ENCODE measurements around the gene PTPN6.

DNA sequence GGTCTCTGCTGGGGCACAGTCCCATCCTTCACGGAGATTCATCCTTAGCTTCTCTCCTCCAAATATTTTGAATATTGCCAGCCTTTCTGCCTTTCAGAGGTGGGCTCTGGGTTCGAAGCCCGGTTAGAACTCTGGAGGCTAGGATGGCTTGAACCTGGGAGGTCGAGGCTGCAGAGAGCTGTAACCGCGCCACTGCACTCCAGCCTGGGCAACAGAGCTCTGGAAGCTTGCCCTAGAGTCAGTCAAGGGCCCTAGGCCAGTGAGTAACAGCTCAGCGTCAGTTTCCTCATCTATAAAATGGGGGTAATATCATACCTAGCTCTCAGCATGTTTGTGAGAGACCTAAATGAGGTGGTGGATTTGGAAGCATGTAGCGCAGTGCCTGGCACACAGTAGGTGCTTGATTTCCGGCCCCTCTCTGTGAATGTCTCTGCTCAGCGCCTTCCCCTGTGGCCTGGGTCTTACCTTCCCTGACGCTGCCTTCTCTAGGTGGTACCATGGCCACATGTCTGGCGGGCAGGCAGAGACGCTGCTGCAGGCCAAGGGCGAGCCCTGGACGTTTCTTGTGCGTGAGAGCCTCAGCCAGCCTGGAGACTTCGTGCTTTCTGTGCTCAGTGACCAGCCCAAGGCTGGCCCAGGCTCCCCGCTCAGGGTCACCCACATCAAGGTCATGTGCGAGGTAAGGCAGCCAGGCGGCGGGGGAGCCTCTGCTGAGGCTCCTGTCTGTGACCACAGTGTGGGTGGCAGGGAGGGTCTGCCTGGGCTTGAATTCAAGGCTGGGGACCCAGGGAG lies 3.4 kb downstream of the PTPN6 start:
- TF ChIP-seq CTCF (conservative IDR thresholded peaks at IDR 0.05 in 1 of 2, IDR thresholded peaks at IDR 0.05 in 1 of 2; ENCODE audit: low read depth in 1 of 2, low read length in 2 of 2): no peak
- TF ChIP-seq EZH2 (IDR thresholded peaks at IDR 0.05; ENCODE audit: low read length, missing control alignments): no peak

All from fibroblast of lung (primary cell).